Measurements from ENCODE around the gene FHIT. TPM values are rescaled to one million over a fixed set of nuclear protein-coding genes. Genes with fewer than 3 reads are reported as not detected.
"Not testable (repeated sequence)": the region's sequence is repeated elsewhere in the genome, so short reads cannot be mapped to it uniquely, and the experiment has no call there.

FHIT gene
- total RNA-seq, 1 donor from 2014 or later: 21.5 TPM

- intact Hi-C loops (cut with DNase I): no loop called here
- no peak for ATAC-seq (ENCODE audit: poor library complexity)
These were observed 522.2 kb downstream of the FHIT start for GRCh38 chr3:60729056-60729455.

GRCh38 chr3:60728006-60728405 is 523.2 kb downstream of the FHIT start:
- no peak for DNase-seq
- no peak for ATAC-seq (ENCODE audit: poor library complexity)
- intact Hi-C loops (cut with DNase I): no loop called here

More at GRCh38 chr3:60729056-60729455, 522.2 kb downstream of the FHIT start:
- DNase-seq: no peak

- intact Hi-C loops (cut with DNase I): no loop called here
- no peak for ATAC-seq (ENCODE audit: poor library complexity)
- no peak for DNase-seq
These were observed 530.5 kb downstream of the FHIT start for GRCh38 chr3:60720736-60721135.

GRCh38 chr3:60716573-60716972 is 534.7 kb downstream of the FHIT start:
- intact Hi-C loops (cut with DNase I): no loop called here
- no peak for DNase-seq
- no peak for ATAC-seq (ENCODE audit: poor library complexity)

GRCh38 chr3:60708191-60708975 is 542.9 kb downstream of the FHIT start:
- intact Hi-C loops (cut with DNase I): no loop called here
- ATAC-seq (ENCODE audit: poor library complexity) (no peak), DNase-seq (no peak)

- DNase-seq (no peak), ATAC-seq (ENCODE audit: poor library complexity) (no peak)
- intact Hi-C loops (cut with DNase I): no loop called here
These were observed 543.7 kb downstream of the FHIT start for GRCh38 chr3:60707452-60708020.

GRCh38 chr3:60703956-60704736 is 547.1 kb downstream of the FHIT start:
- no peak for DNase-seq
- intact Hi-C loops (cut with DNase I): no loop called here
- no peak for ATAC-seq (ENCODE audit: poor library complexity)

GRCh38 chr3:60703008-60703407 is 548.2 kb downstream of the FHIT start:
- DNase-seq (no peak), ATAC-seq (ENCODE audit: poor library complexity) (no peak)
- intact Hi-C loops (cut with DNase I): no loop called here

- ATAC-seq (ENCODE audit: poor library complexity) (no peak), DNase-seq (no peak)
- intact Hi-C loops (cut with DNase I): no loop called here
These were observed 553.1 kb downstream of the FHIT start for GRCh38 chr3:60698117-60698516.

GRCh38 chr3:60697132-60697531 is 554.1 kb downstream of the FHIT start:
- intact Hi-C loops (cut with DNase I): no loop called here
- no peak for ATAC-seq (ENCODE audit: poor library complexity)

GRCh38 chr3:60696428-60697125 is 554.7 kb downstream of the FHIT start:
- ATAC-seq (ENCODE audit: poor library complexity): no peak
- no peak for DNase-seq
- intact Hi-C loops (cut with DNase I): no loop called here

More at GRCh38 chr3:60697132-60697531, 554.1 kb downstream of the FHIT start:
- DNase-seq: no peak

- no peak for ATAC-seq (ENCODE audit: poor library complexity)
- intact Hi-C loops (cut with DNase I): no loop called here
These were observed 575.8 kb downstream of the FHIT start for GRCh38 chr3:60675424-60675823.

GRCh38 chr3:60674870-60675269 is 576.4 kb downstream of the FHIT start:
- ATAC-seq (ENCODE audit: poor library complexity) (no peak), DNase-seq (no peak)

More at GRCh38 chr3:60675424-60675823, 575.8 kb downstream of the FHIT start:
- no peak for DNase-seq

GRCh38 chr3:60673123-60673522 is 578.1 kb downstream of the FHIT start:
- intact Hi-C loops (cut with DNase I): no loop called here
- DNase-seq (no peak), ATAC-seq (ENCODE audit: poor library complexity) (no peak)

More at GRCh38 chr3:60674870-60675269, 576.4 kb downstream of the FHIT start:
- intact Hi-C loops (cut with DNase I): no loop called here

- DNase-seq; intact Hi-C loops (cut with DNase I); ATAC-seq (ENCODE audit: poor library complexity): not testable (repeated sequence)
These were observed 578.9 kb downstream of the FHIT start for GRCh38 chr3:60672337-60672736.

- ATAC-seq (ENCODE audit: poor library complexity): no peak
- intact Hi-C loops (cut with DNase I): no loop called here
These were observed 581.6 kb downstream of the FHIT start for GRCh38 chr3:60669636-60670035.

GRCh38 chr3:60660026-60660425 is 591.2 kb downstream of the FHIT start:
- ATAC-seq (ENCODE audit: poor library complexity): no peak
- intact Hi-C loops (cut with DNase I): no loop called here
- DNase-seq: no peak

More at GRCh38 chr3:60669636-60670035, 581.6 kb downstream of the FHIT start:
- DNase-seq: no peak

GRCh38 chr3:60659098-60659497 is 592.2 kb downstream of the FHIT start:
- DNase-seq (no peak), ATAC-seq (ENCODE audit: poor library complexity) (no peak)
- intact Hi-C loops (cut with DNase I): no loop called here

- intact Hi-C loops (cut with DNase I): no loop called here
- no peak for ATAC-seq (ENCODE audit: poor library complexity)
- no peak for DNase-seq
These were observed 593.3 kb downstream of the FHIT start for GRCh38 chr3:60657972-60658371.
